ENCODE measurements around the gene KCMF1.

KCMF1 gene

GRCh38 chr2:85083092-85083491 lies 112.1 kb downstream of the KCMF1 start:
- DNase-seq (ENCODE audit: low read depth), result no peak

GRCh38 chr2:85085563-85085962 lies 114.6 kb downstream of the KCMF1 start:
- no peak for DNase-seq (ENCODE audit: low read depth)

- DNase-seq (ENCODE audit: low read depth), result no peak
Measured at GRCh38 chr2:85087541-85087940, 116.6 kb downstream of the KCMF1 start.

- DNase-seq (ENCODE audit: low read depth), result no peak
Measured at GRCh38 chr2:85088921-85089320, 118.0 kb downstream of the KCMF1 start.

- no peak for DNase-seq (ENCODE audit: low read depth)
Measured at GRCh38 chr2:85089585-85089984, 118.6 kb downstream of the KCMF1 start.

GRCh38 chr2:85091838-85092237 lies 120.9 kb downstream of the KCMF1 start:
- DNase-seq (ENCODE audit: low read depth), result no peak

GRCh38 chr2:85095094-85095493 lies 124.1 kb downstream of the KCMF1 start:
- DNase-seq (ENCODE audit: low read depth), result no peak

GRCh38 chr2:85096616-85097015 lies 125.7 kb downstream of the KCMF1 start:
- DNase-seq (ENCODE audit: low read depth), result no peak

- DNase-seq (ENCODE audit: low read depth), result no peak
Measured at GRCh38 chr2:85104228-85104627, 133.3 kb downstream of the KCMF1 start.

GRCh38 chr2:85106489-85107180 lies 135.7 kb downstream of the KCMF1 start:
- no peak for DNase-seq (ENCODE audit: low read depth)
